Sigmoid colon (tissue), 3 donors: ENCODE results near the gene SH3TC1.

ENCODE experiments used
- CTCF ChIP-seq, 4 experiments: fragments of 450-650 bp in 3 of 4; fragments of 200-600 bp in 1 of 4; IDR thresholded peaks; one replicate each; pipeline ENCODE4 v1.5.1; 2016 to 2019; ENCODE audit warnings: antibody characterized with exemption in 4 of 4, mild to moderate bottlenecking in 3 of 4, moderate library complexity in 2 of 4
- POLR2A ChIP-seq, 2 donors: fragments of 450-650 bp; IDR thresholded peaks; one replicate each; pipeline ENCODE4 v1.6.1; 2016; ENCODE audit warnings: antibody characterized with exemption in 2 of 2, mild to moderate bottlenecking in 2 of 2, moderate library complexity in 2 of 2

DNA sequence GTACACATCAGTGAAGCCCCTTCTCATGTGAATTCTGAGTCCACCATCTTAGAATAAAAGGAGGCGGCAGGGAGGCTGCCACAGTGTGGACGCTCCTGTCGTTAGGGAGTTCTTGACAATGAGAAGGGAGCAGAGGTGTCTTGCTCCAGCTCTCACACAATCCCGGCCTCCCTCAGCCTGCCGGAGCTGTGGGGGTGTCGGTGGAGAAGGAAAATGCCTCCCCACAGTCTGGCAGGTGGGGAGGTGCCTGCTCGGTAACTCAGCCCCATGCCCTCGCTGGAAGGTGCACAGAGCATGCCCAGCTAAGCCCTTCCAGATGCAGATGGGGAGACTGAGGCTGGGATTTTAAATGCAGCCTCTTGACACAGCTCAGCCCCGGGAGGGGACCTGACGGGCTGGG is 20.0 kb upstream of the SH3TC1 start:
- TF ChIP-seq CTCF (IDR thresholded peaks at IDR 0.05) (no peak), POLR2A (IDR thresholded peaks at IDR 0.05) (no peak)
